Measurements from ENCODE around the gene HSD17B14. TPM values are rescaled to one million over a fixed set of nuclear protein-coding genes. Genes with fewer than 3 reads are reported as not detected.
"Not testable (repeated sequence)": the region's sequence is repeated elsewhere in the genome, so short reads cannot be mapped to it uniquely, and the experiment has no call there.

Gene HSD17B14
- total RNA-seq, 1 experiment from 2014 or later = 3.9 TPM

GRCh38 chr19:48852292-48852691 lies 16.0 kb upstream of the HSD17B14 start:
- no peak overlapping the region for H2AFZ ChIP-seq (ENCODE audit: low read depth, low read length, poor library complexity, severe bottlenecking)
- H3K9me3 ChIP-seq (ENCODE audit: control insufficient read depth in 1 of 2, insufficient read depth in 1 of 2, low read depth in 1 of 2, low read length in 2 of 2) = no peaks in the 10 kb centered on the region
- no TSS peak for BruUV-seq (replicated peaks)
- H3K4me3 ChIP-seq (replicated peaks in 1 of 2; ENCODE audit: low read depth in 1 of 2, low read length in 2 of 2) = no peak overlapping the region
- ChIA-PET CTCF (interaction anchor here (1.0 kb wide), 1 partner anchor 10 kb away, joined by 10 read pairs; no protein-coding TSS in a partner anchor), POLR2A (interaction anchor here (1.5 kb wide), 1 partner anchor 20 kb away, joined by 5 read pairs; the partner anchor contains the start of gene PPP1R15A), RAD21 (ENCODE audit: low non-redundant PET in 1 of 2, low total read pairs in 2 of 2, uncharacterized antibody in 2 of 2, unreplicated experiment in 2 of 2) (no interaction called here)
- H3K4me2 ChIP-seq (ENCODE audit: low read length) = no peak overlapping the region
- H3K36me3 ChIP-seq (ENCODE audit: control insufficient read depth in 1 of 2, insufficient read depth in 2 of 2, low read length in 2 of 2) = no peaks in the 10 kb centered on the region
- H3K79me2 ChIP-seq (ENCODE audit: insufficient read depth, low read length) = no peaks in the 10 kb centered on the region
- H3K9ac ChIP-seq (ENCODE audit: low read length) = no peak overlapping the region
- intact Hi-C loops (cut with micrococcal nuclease) = no loop called here
- peaks cover 0 to 3% of the 10 kb centered on the region in 2 experiments; a peak in 1 of 4 replicates for H3K4me1 ChIP-seq (ENCODE audit: control insufficient read depth in 1 of 2, insufficient read depth in 2 of 2, low read length in 2 of 2)
- no peak for TF ChIP-seq ZNF274 (IDR thresholded peaks at IDR 0.05; ENCODE audit: low read depth, low read length)
- TF ChIP-seq POLR2AphosphoS5 (IDR thresholded peaks at IDR 0.05; ENCODE audit: low read depth, low read length) = no peak
- TF ChIP-seq JUND (IDR thresholded peaks at IDR 0.05) = no peak
- no peak for TF ChIP-seq RAD21 (IDR thresholded peaks at IDR 0.05; ENCODE audit: low read depth)
- DNase-seq (ENCODE audit: low read depth, low spot score) (no peak), ATAC-seq (no peak)
- no peaks in the 10 kb centered on the region for H3K27me3 ChIP-seq (ENCODE audit: insufficient read depth, low read length)
- H4K20me1 ChIP-seq (ENCODE audit: insufficient read depth) = no peaks in the 10 kb centered on the region
- no peak overlapping the region for H3K27ac ChIP-seq (ENCODE audit: low read depth, low read length)
- H3K9me2 ChIP-seq (ENCODE audit: insufficient read depth) = no peaks in the 10 kb centered on the region

GRCh38 chr19:48846659-48847058 lies 10.4 kb upstream of the HSD17B14 start:
- H3K79me2 ChIP-seq (ENCODE audit: insufficient read depth, low read length); H2AFZ ChIP-seq (ENCODE audit: low read depth, low read length, poor library complexity, severe bottlenecking); H3K9me2 ChIP-seq (ENCODE audit: insufficient read depth); intact Hi-C loops (cut with micrococcal nuclease); ATAC-seq; DNase-seq (ENCODE audit: low read depth, low spot score); H3K9ac ChIP-seq (ENCODE audit: low read length); H3K4me3 ChIP-seq (replicated peaks in 1 of 2; ENCODE audit: low read depth in 1 of 2, low read length in 2 of 2); H3K27ac ChIP-seq (ENCODE audit: low read depth, low read length); RAD21 ChIA-PET (ENCODE audit: low non-redundant PET in 1 of 2, low total read pairs in 2 of 2, uncharacterized antibody in 2 of 2, unreplicated experiment in 2 of 2); H3K9me3 ChIP-seq (ENCODE audit: control insufficient read depth in 1 of 2, insufficient read depth in 1 of 2, low read depth in 1 of 2, low read length in 2 of 2); BruUV-seq (replicated peaks); H3K36me3 ChIP-seq (ENCODE audit: control insufficient read depth in 1 of 2, insufficient read depth in 2 of 2, low read length in 2 of 2); H4K20me1 ChIP-seq (ENCODE audit: insufficient read depth); H3K4me2 ChIP-seq (ENCODE audit: low read length); H3K27me3 ChIP-seq (ENCODE audit: insufficient read depth, low read length); H3K4me1 ChIP-seq (ENCODE audit: control insufficient read depth in 1 of 2, insufficient read depth in 2 of 2, low read length in 2 of 2): not testable (repeated sequence)
- POLR2A ChIA-PET = interaction anchor here (1.0 kb wide), 1 partner anchor 26 kb away, joined by 4 read pairs; the partner anchor contains the start of gene PPP1R15A
- CTCF ChIA-PET = interaction anchor here (1.2 kb wide), 1 partner anchor 51 kb away, joined by 3 read pairs; no protein-coding TSS in a partner anchor

Data from HCT116 (cell line).